Astrocyte of the hippocampus (primary cell): Measurements from ENCODE around the gene ZC3H7A.
A peak's percentile ranks its signal among the peaks of the same experiment; 100 is the strongest.
"Not testable (repeated sequence)": the region's sequence is repeated elsewhere in the genome, so short reads cannot be mapped to it uniquely, and the experiment has no call there.

Experiments used
- DNase-seq: peaks from one replicate; pipeline ENCODE4 v3.0.0; 2011; ENCODE audit warnings: low read depth, low spot score

The ZC3H7A gene

GRCh38 chr16:11797166-11797956, at the start of gene ZC3H7A:
Gene ZC3H7A (minus strand): TSS chr16:11797258. CDS start chr16:11782354, 14,904 bp downstream.
- DNase-seq, result peak; percentile 99

- no peak for DNase-seq
Observed at GRCh38 chr16:11844499-11844898, 47.4 kb upstream of the ZC3H7A start.

- DNase-seq, result no peak
Observed at GRCh38 chr16:11843861-11844260, 46.8 kb upstream of the ZC3H7A start.

- DNase-seq, result no peak
Observed at GRCh38 chr16:11843206-11843605, 46.1 kb upstream of the ZC3H7A start.

GRCh38 chr16:11841026-11841425, 44.0 kb upstream of the ZC3H7A start:
- no peak for DNase-seq

- peak; percentile 92 for DNase-seq
Observed at GRCh38 chr16:11836650-11837244, 39.7 kb upstream of the ZC3H7A start.

- DNase-seq, result peak; percentile 72
Observed at GRCh38 chr16:11835891-11836649, 39.0 kb upstream of the ZC3H7A start.

GRCh38 chr16:11835309-11835708, 38.3 kb upstream of the ZC3H7A start:
- no peak for DNase-seq

- peak; percentile 30 for DNase-seq
Observed at GRCh38 chr16:11833951-11834695, 37.1 kb upstream of the ZC3H7A start.

GRCh38 chr16:11828696-11829095, 31.6 kb upstream of the ZC3H7A start:
- no peak for DNase-seq

- not testable (repeated sequence) for DNase-seq
Observed at GRCh38 chr16:11825520-11826165, 28.6 kb upstream of the ZC3H7A start.

- DNase-seq, result no peak
Observed at GRCh38 chr16:11824362-11824761, 27.3 kb upstream of the ZC3H7A start.

- not testable (repeated sequence) for DNase-seq
Observed at GRCh38 chr16:11823645-11824044, 26.6 kb upstream of the ZC3H7A start.

- no peak for DNase-seq
Observed at GRCh38 chr16:11819798-11820197, 22.7 kb upstream of the ZC3H7A start.

GRCh38 chr16:11818970-11819369, 21.9 kb upstream of the ZC3H7A start:
- not testable (repeated sequence) for DNase-seq

- no peak for DNase-seq
Observed at GRCh38 chr16:11816123-11816522, 19.1 kb upstream of the ZC3H7A start.

GRCh38 chr16:11814800-11815199, 17.7 kb upstream of the ZC3H7A start:
- DNase-seq, result not testable (repeated sequence)

GRCh38 chr16:11806721-11807120, 9.7 kb upstream of the ZC3H7A start:
- no peak for DNase-seq

GRCh38 chr16:11805556-11805955, 8.5 kb upstream of the ZC3H7A start:
- DNase-seq, result no peak

- no peak for DNase-seq
Observed at GRCh38 chr16:11801481-11802021, 4.5 kb upstream of the ZC3H7A start.

GRCh38 chr16:11800382-11800718, 3.3 kb upstream of the ZC3H7A start:
- no peak for DNase-seq
